Gastroesophageal sphincter (tissue), 3 donors: ENCODE results near the gene NAMPT.

Source experiments
- CTCF ChIP-seq, 4 experiments: fragments of 200-600 bp in 2 of 4; fragments of 450-650 bp in 2 of 4; sonication (generic) in 1 of 4; IDR thresholded peaks; one replicate each; pipeline ENCODE4 v1.5.1; 2017 to 2019; ENCODE audit warnings: antibody characterized with exemption in 4 of 4, mild to moderate bottlenecking in 2 of 4, moderate library complexity in 2 of 4
- POLR2A ChIP-seq, 2 donors: fragments of 450-650 bp; IDR thresholded peaks; one replicate each; pipeline ENCODE4 v1.6.1; 2017; ENCODE audit warnings: antibody characterized with exemption in 2 of 2, mild to moderate bottlenecking in 2 of 2, moderate library complexity in 1 of 2
- POLR2AphosphoS5 ChIP-seq: sonication (generic); formaldehyde crosslinking; IDR thresholded peaks from one replicate; pipeline ENCODE4 v1.6.1; 2017; ENCODE audit warnings: antibody characterized with exemption

- TF ChIP-seq POLR2AphosphoS5 = no peak
- TF ChIP-seq POLR2A (IDR thresholded peaks at IDR 0.05) = no peak
- no peak for TF ChIP-seq CTCF (IDR thresholded peaks at IDR 0.05)
Measured at GRCh38 chr7:106309362-106309761, 24.6 kb upstream of the NAMPT start.
